ENCODE measurements around the gene E2F4.

E2F4 gene

GRCh38 chr16:67190448-67191399 lies 1.2 kb upstream of the E2F4 start:
- DNase-seq (ENCODE audit: low read depth in 2 of 2): no peak

DNA sequence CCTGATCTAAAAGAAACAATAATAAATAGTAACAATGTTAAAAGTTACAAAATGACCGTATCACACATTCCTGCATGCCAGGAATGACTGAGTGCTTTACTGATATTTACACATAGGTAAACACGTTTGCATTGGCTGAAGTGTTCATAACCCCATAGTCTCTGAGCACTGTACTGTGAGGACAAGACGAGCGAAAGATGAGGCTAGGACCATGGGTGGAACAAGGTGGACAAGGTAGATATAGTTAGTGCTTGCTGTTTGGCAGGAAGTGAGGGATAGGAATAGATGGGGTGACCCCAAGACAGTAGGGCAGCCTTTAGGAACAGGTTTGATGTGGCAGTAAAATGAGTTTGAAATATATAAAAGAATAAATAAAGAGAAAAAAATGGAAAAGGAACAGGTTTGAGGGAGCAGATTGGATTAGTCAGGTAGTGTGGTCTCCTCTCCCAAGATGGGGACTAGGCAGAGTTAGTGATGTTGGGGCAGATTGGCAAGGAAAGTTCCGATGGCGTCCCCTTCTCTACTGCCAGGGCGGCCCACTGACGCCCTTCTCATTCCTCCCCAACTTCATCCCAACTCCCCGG lies 452 bp upstream of the E2F4 start:
- no peak for DNase-seq (ENCODE audit: low read depth in 2 of 2)

DNA sequence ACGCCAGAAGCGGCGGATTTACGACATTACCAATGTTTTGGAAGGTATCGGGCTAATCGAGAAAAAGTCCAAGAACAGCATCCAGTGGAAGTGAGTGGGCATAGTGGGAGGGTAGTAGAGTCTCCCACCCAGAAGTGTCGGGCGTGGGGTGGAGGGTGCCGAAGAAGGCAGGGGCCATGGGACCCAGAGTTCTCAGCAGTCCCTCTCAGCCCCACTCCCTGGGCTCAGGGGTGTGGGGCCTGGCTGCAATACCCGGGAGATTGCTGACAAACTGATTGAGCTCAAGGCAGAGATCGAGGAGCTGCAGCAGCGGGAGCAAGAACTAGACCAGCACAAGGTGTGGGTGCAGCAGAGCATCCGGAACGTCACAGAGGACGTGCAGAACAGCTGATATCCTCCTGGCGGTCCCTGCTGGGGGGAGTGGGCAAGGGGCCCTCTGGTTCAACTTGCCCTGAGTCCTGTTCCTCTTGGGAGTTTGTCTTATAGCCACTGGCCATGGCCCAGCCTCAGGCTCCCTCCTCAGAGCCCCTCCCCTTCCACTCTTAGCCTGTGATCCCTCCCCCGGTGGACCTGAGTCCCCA lies 916 bp downstream of the E2F4 start:
- no peak for DNase-seq (ENCODE audit: low read depth in 2 of 2)

DNA sequence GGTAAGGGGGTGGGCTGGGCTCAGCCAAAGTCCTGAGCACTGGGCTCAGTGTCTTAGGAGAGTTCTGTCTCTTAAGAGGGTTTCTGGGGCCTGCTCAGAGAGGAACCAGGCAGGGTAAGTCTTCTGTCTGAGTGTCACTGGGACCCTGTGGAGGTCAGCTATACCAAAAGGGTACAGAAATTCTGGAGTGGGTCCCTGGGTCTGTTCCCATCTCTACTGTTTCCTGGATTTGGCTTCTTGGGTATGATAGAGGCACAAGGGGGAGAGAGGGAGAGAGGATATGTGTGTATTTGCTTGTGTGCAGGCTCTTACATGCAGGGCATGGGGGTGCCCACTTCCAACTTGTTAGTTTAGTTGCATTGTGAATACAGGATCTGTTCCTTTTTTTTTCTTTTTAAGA lies 1.6 kb downstream of the E2F4 start:
- DNase-seq (ENCODE audit: low read depth in 2 of 2): no peak

- DNase-seq (ENCODE audit: low read depth in 2 of 2): no peak
Observed at GRCh38 chr16:67194260-67194659, 2.3 kb downstream of the E2F4 start.

DNA sequence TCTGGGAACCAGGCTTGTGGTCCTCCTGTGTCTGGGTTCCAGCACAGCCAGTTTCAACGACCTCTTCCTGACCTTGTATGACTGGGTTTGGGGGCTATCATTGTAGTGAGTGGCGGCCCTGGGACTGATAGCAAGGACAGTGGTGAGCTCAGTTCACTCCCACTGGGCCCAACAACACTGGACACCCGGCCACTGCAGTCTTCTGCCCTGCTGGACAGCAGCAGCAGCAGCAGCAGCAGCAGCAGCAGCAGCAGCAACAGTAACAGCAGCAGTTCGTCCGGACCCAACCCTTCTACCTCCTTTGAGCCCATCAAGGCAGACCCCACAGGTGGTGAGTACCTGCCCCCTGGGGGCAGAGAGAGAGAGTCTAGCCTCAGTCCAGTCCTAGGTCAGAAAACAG lies 3.7 kb downstream of the E2F4 start:
- DNase-seq (ENCODE audit: low read depth in 2 of 2): no peak

DNA sequence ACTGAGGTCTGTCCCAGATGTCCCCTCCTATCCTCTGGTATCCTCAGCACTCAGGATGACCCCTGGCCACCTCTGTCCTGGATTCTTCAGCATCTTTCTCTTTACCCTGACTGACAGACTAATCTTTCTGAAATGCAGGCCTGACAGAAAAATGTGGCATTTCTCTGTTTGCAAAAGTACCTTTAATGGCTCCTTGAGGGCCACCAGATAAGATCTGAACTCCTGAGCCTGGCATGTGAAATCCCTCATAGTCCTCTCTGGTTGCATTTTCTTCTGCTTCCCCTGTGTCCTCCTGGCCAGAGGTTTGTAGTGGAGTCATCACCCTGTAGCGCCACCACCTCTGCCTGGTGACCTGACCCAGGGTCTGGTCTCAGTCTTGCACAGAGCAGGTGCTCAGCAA lies 4.9 kb downstream of the E2F4 start:
- DNase-seq (ENCODE audit: low read depth in 2 of 2): no peak

DNA sequence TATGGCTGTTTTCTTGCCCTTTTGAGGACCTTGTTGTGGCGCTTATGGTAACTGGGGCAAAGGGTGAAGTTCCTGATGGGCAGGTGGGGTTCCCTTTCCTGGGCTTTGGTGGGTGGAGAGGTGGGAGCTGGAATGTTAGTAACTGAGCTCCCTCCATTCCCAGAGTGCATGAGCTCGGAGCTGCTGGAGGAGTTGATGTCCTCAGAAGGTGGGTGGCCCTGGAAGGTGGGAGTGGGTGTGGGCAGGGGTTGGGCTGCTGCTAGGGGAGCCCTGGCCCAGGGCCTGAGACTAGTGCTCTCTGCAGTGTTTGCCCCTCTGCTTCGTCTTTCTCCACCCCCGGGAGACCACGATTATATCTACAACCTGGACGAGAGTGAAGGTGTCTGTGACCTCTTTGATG lies 5.7 kb downstream of the E2F4 start:
- no peak for DNase-seq (ENCODE audit: low read depth in 2 of 2)

GRCh38 chr16:67198238-67198734 lies 6.3 kb downstream of the E2F4 start:
- no peak for DNase-seq (ENCODE audit: low read depth in 2 of 2)

- DNase-seq (ENCODE audit: low read depth in 2 of 2): no peak
Observed at GRCh38 chr16:67199011-67199807, 7.3 kb downstream of the E2F4 start, which contains the start of gene ELMO3. Gene ELMO3, plus strand, starts transcription at chr16:67199131. Its CDS starts 196 bp downstream, at chr16:67199327.

DNA sequence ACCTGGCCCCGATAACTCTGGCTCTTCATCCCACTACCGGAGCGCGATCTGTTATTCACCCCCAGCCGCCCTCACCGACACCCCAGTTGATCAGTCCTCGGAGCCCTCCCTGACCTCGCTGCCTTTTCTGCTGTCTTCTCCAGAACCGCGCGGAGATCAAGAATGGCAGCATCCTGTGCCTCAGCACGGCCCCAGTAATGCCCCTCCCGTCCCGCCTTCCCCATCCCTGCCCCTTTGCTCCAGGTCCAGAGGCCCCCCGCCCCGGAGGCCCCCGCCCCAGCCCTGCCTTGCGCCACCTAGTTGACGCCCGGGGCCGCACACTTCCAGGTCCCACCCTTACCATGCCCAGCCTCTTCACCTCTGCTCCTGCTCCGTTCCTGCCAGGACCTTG lies 7.8 kb downstream of the E2F4 start:
- no peak for DNase-seq (ENCODE audit: low read depth in 2 of 2)

GRCh38 chr16:67200491-67200890 lies 8.5 kb downstream of the E2F4 start:
- DNase-seq (ENCODE audit: low read depth in 2 of 2): no peak

DNA sequence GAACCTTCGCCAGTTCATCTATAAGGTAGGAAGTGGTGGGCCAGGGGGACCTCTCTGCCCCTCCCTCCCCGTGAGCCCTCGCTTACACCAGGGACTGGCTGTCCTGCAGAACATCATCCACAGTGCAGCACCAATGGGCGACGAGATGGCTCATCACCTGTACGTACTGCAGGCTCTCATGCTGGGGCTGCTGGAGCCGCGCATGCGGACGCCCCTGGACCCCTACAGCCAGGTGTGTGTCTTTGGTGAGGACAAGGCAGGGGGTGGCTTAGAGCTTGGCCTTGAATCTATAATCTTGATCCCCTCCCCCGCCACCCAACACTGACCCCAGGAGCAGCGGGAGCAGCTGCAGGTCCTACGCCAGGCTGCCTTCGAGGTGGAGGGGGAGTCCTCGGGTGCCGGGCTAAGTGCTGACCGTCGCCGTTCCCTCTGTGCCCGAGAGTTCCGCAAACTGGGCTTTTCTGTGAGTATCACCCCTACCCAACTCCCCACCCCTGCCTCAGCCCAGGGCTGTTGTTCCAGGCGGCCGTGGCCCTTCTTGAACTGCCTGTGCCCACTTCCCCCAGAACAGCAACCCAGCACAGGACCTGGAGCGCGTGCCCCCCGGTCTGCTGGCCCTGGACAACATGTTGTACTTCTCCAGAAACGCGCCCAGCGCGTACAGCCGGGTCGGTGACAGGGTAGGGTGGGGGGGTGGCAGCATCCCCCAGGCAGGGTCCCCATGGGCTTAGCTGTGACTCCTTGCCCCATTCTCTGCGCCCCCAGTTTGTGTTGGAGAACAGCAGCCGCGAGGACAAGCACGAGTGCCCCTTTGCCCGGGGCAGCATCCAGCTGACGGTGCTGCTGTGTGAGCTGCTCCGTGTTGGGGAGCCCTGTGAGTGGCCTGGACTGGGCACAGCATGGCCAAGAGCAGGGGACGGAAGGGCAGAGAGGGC lies 9.7 kb downstream of the E2F4 start:
- DNase-seq (ENCODE audit: low read depth in 2 of 2): no peak

GRCh38 chr16:67202426-67202825 lies 10.5 kb downstream of the E2F4 start:
- no peak for DNase-seq (ENCODE audit: low read depth in 2 of 2)

DNA sequence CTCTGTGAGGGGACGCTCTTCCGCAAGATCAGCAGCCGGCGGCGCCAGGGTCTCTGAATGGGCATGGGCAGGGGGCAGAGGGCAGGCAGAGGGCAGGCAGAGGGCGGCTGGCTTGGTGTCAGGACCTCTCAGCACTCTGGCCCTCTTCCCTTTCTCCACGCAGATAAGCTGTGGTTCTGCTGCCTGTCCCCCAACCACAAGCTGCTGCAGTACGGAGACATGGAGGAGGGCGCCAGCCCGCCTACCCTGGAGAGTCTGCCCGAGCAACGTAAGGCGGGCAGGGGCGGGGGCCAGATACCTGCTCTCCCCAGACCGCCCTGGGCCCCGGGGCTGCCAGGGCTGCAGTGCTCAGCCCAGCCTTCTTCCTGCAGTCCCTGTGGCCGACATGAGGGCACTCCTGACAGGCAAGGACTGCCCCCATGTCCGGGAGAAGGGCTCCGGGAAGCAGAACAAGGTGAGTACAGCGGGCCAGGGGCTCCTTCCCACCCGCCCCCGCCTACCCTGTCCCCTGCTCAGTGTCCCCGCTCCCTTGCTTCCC lies 11.1 kb downstream of the E2F4 start:
- DNase-seq (ENCODE audit: low read depth in 2 of 2): no peak

DNA sequence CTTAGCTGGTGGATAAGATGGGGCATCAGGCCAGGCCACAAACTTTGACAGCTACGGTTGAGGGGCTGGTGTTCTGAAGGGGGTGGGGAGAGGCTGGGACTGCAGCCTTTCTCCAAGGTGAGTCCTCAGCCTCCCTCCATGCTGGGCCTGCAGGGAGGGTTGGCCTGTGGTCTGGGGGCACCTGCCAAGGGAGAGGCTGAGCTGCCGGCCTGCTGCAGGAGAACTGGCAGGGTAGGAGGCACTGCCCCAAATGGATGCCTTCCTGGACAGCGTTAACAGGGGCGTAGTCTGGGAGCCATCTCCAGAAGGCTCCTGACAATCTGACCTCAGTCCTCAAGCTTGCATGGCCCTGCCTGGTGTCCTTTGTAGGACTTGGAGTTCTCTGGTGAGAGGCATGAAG lies 12.1 kb downstream of the E2F4 start:
- no peak for DNase-seq (ENCODE audit: low read depth in 2 of 2)

GRCh38 chr16:67206129-67206837 lies 14.3 kb downstream of the E2F4 start:
- DNase-seq (ENCODE audit: low read depth in 2 of 2): no peak

DNA sequence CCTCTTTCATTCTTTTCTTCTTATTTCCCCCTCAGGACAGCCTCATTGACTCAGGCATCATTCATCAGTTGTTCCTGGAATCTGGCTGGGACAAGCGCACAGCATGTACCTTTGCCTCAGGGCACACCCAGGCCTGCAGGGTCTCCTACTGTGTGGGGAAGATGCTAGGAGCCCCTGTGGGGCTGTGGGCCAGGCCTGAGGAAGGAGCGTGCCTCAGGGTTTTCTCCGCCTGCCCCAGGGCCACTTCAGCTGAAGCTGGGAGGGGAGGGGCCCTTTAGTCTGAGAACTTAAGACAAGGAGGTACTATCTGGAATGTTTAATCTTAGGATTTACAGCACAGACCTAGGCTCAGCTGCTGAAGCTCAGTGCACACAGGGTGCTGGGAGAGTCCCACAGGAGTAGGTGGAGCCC lies 14.9 kb downstream of the E2F4 start:
- DNase-seq (ENCODE audit: low read depth in 2 of 2): no peak

DNA sequence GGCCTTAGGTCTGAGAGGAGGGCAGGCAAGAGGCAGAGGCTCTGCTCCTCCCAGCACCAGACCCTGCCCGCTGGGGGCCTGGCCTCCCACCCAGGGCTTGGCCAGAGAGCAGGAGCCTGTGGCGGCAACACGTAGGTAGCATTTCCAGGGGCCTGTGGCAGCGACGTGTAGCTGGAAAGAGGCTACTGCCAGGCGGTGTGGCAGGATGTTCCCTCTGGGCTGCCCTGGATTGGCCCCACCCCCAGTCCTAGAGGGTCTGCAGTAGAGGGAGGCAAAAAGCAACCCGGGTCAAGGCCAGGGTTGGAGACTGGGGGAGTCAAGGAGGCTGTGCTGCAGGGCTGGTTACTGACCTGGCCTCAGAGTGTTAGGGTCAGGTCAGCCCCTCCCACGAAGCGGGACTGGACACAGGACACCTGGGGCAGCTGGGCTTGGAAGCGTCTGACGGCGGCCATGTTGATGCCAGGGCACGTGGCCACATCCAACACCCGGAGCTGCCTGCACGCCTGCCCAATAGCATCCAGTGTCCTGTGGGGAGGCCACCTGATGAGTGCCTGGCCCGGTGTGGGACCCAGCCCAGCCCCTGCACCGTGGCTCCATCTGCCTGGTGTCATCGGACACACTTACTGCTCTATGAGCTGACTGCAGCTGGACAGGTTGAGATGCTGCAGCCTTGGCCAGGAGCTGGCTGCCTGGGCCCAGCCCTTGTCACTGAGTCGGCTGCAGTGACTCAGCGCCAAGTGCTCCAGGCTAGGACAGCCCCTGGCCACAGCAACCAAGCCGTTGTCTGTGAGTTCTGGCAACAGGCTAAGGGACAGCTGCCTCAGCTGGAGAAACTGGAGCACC lies 15.5 kb downstream of the E2F4 start:
- DNase-seq (ENCODE audit: low read depth in 2 of 2): no peak

Measured in stimulated activated CD8-positive, alpha-beta memory T cell treated with anti-CD3 and anti-CD28 coated beads, Interleukin-2, amount 100 ng/mL, for 48 hours (primary cell).